ENCODE data around the gene RNPS1. TPM values are rescaled to one million over a fixed set of nuclear protein-coding genes. Genes with fewer than 3 reads are reported as not detected.

Gene RNPS1
- total RNA-seq, 1 experiment from 2014 or later: 250 TPM

DNA sequence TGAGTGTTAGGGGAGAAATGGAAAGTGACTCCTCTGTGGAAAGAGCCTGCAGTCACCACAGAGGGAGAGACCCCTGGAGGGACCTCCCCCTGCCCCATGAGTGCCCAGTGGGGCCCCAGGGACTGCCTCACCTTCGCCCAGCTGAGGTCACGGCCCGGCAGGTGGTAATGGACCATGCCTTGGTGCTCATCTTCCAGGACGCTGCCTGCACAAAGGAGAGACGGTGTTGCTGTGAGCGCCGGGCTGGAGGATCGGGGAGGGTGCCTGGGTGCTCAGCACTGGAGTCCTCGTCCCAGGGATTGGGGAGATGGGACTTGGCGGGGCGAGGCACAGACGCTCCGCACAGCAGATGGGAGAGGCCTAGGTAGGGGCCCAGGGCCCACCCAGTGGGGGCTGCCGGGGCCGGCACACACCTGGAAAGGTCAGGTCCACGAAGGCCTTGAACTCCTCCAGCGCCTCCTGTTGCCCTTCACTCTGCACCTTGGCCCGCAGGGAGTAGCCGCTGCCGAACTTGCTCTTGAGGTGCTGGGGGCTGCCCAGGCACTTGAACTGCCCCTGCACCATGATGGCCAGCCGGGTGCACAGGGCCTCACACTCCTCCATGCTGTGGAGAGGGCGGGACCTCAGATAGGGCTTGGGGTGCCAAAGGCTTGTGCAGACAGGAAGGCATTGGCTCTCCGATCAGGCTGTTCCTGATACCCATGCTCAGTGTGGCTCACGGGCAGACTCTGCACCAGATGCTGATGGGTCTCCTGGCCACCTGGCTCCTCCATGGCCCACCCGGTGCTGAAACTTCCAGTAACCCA is 9.7 kb upstream of the RNPS1 start:
- Histone ChIP-seq H3F3A (ENCODE audit: insufficient read depth, low read depth) (no peaks in the 10 kb centered on the region), H3K27ac (no peak overlapping the region), H3K4me1 (replicated peaks; ENCODE audit: insufficient read depth) (no peaks in the 10 kb centered on the region), H3K9me2 (ENCODE audit: insufficient read depth) (no peaks in the 10 kb centered on the region), H3K4me3 (no peak overlapping the region), H3K36me3 (ENCODE audit: low read depth) (no peaks in the 10 kb centered on the region), H3K27me3 (ENCODE audit: insufficient read depth, low read depth) (peaks cover 48% of the 10 kb centered on the region), H4K20me1 (ENCODE audit: insufficient read depth) (peaks cover 3% of the 10 kb centered on the region; the same call in 1 of the 2 replicates), H2AFZ (no peak overlapping the region), H3K9me3 (ENCODE audit: insufficient read depth, low read depth) (no peaks in the 10 kb centered on the region), H3K79me2 (ENCODE audit: low read depth) (no peaks in the 10 kb centered on the region), H3K4me2 (no peak overlapping the region)
- TF ChIP-seq EZH2 (IDR thresholded peaks at IDR 0.05; ENCODE audit: low read depth): no peak
- TF ChIP-seq, protein P1, sequence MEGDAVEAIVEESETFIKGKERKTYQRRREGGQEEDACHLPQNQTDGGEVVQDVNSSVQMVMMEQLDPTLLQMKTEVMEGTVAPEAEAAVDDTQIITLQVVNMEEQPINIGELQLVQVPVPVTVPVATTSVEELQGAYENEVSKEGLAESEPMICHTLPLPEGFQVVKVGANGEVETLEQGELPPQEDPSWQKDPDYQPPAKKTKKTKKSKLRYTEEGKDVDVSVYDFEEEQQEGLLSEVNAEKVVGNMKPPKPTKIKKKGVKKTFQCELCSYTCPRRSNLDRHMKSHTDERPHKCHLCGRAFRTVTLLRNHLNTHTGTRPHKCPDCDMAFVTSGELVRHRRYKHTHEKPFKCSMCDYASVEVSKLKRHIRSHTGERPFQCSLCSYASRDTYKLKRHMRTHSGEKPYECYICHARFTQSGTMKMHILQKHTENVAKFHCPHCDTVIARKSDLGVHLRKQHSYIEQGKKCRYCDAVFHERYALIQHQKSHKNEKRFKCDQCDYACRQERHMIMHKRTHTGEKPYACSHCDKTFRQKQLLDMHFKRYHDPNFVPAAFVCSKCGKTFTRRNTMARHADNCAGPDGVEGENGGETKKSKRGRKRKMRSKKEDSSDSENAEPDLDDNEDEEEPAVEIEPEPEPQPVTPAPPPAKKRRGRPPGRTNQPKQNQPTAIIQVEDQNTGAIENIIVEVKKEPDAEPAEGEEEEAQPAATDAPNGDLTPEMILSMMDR (conservative IDR thresholded peaks at IDR 0.05): no peak
- ChIA-PET POLR2A (ENCODE audit: unreplicated experiment) (interaction anchor here (0.5 to 0.6 kb wide), 2 partner anchors 13 to 114 kb away, joined by 4 to 5 read pairs; no protein-coding TSS in a partner anchor), CTCF (no interaction called here)
- no TSS peak for BruUV-seq (replicated peaks)
- DNase-seq: no peak
- intact Hi-C loops (cut with micrococcal nuclease; ENCODE audit: unreplicated experiment): no loop called here

DNA sequence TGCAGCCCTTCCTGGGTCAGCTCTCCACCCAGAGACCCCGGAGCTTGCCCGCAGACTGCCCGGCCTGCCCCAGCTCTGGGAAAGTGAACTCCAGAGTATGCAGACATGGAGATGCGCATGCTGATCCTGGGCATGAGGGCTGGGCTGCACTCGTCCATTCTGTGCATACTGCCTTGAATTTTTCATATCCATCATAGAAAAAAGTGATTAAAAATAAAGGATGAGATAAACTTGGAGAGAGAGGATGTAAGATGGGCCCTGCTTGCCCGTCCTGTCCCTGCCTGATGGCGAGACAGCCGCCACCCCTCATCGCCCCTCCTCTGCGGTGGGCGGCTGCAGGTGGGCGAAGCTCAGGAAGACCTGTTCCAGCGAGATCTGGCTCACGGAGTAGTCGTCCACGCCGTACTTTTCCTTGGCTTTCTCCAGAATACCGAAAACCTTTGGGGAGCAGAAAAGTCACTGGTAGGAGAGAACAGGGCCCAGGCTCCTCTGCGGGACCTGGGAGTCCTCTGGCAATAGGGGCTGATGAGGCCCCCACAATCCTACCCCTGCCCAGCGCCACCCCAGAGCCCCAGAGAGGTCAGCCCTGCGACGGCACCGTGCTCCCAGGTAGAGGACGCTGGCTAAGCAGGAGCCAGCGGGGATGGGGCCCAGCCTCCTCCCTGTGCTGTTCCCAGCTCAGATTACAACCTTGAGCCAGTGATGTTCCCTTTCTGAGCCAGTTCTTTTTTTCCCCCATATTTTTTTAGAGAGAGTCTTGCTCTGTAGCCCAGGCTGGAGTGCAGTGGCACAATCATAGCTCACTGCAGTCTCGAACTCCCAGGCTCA is 8.7 kb upstream of the RNPS1 start:
- no TSS peak for BruUV-seq (replicated peaks)
- Histone ChIP-seq H3F3A (ENCODE audit: insufficient read depth, low read depth) (no peaks in the 10 kb centered on the region), H3K4me2 (no peak overlapping the region), H3K9me3 (ENCODE audit: insufficient read depth, low read depth) (no peaks in the 10 kb centered on the region), H3K36me3 (ENCODE audit: low read depth) (no peaks in the 10 kb centered on the region), H4K20me1 (ENCODE audit: insufficient read depth) (peaks cover 3% of the 10 kb centered on the region; the same call in 1 of the 2 replicates), H3K79me2 (ENCODE audit: low read depth) (no peaks in the 10 kb centered on the region), H2AFZ (no peak overlapping the region), H3K4me1 (replicated peaks; ENCODE audit: insufficient read depth) (no peaks in the 10 kb centered on the region), H3K27ac (no peak overlapping the region), H3K27me3 (ENCODE audit: insufficient read depth, low read depth) (peaks cover 42% of the 10 kb centered on the region), H3K9me2 (ENCODE audit: insufficient read depth) (no peaks in the 10 kb centered on the region), H3K4me3 (no peak overlapping the region)
- DNase-seq: no peak
- TF ChIP-seq, protein P1 (conservative IDR thresholded peaks at IDR 0.05): no peak
- TF ChIP-seq EZH2 (IDR thresholded peaks at IDR 0.05; ENCODE audit: low read depth): no peak
- CTCF ChIA-PET: interaction anchor here (0.6 kb wide), 1 partner anchor 825 kb away, joined by 3 read pairs; no protein-coding TSS in a partner anchor
- intact Hi-C loops (cut with micrococcal nuclease; ENCODE audit: unreplicated experiment): no loop called here
- POLR2A ChIA-PET (ENCODE audit: unreplicated experiment): interaction anchor here (0.6 kb wide), 1 partner anchor 113 kb away, joined by 5 read pairs; no protein-coding TSS in a partner anchor

Data from PC-9 (cell line).